Lower lobe of right lung (tissue), 2 donors: ENCODE data around the gene PDZD4. TPM values are rescaled to one million over a fixed set of nuclear protein-coding genes. Genes with fewer than 3 reads are reported as not detected.

Experiments used
- ATAC-seq, 2 donors: fragments of 200-7000 bp; cut with Tn5 transposase; one replicate each; pipeline ENCODE4 v1.9.1; 2020 to 2022; ENCODE audit warnings: mild to moderate bottlenecking in 2 of 2, moderate library complexity in 2 of 2
- DNase-seq: peaks from one replicate; pipeline ENCODE4 v3.0.0-alpha.2; 2020
- H3K27ac ChIP-seq: fragments of 200-600 bp; one replicate; pipeline ENCODE4 v1.8.0; 2022
- H3K27me3 ChIP-seq: fragments of 200-600 bp; one replicate; pipeline ENCODE4 v1.8.0; 2022; ENCODE audit warnings: low read depth
- H3K36me3 ChIP-seq: fragments of 200-600 bp; one replicate; pipeline ENCODE4 v1.8.0; 2022; ENCODE audit warnings: mild to moderate bottlenecking
- H3K4me1 ChIP-seq: fragments of 200-600 bp; one replicate; pipeline ENCODE4 v1.8.0; 2022
- H3K4me3 ChIP-seq: fragments of 200-600 bp; one replicate; pipeline ENCODE4 v1.8.0; 2022; ENCODE audit warnings: mild to moderate bottlenecking
- H3K9me3 ChIP-seq: fragments of 200-600 bp; one replicate; pipeline ENCODE4 v1.8.0; 2022
- CTCF ChIP-seq: fragments of 200-600 bp; IDR thresholded peaks from one replicate; pipeline ENCODE4 v1.8.0; 2022; ENCODE audit warnings: antibody characterized with exemption, mild to moderate bottlenecking
- intact Hi-C: fragments of 100-400 bp; cut with DNase I; formaldehyde crosslinking; loops from one replicate; pipeline ENCODE4 v1.11.0; 2022
- total RNA-seq: library from RNA; stranded (reverse); fragmentation: NEBNext Ultra II Directional; extraction: Animal tissue kit (Norgen Biotek cat#: 25700); gene quantifications from one replicate; pipeline ENCODE4 v1.2.1, GENCODE V29; 2021
- donor health status: DM: no; HTN: yes; CAD: no; lungs with severe emphysema.

PDZD4 gene
- total RNA-seq, 1 donor from 2014 or later = 8.5 TPM

DNA sequence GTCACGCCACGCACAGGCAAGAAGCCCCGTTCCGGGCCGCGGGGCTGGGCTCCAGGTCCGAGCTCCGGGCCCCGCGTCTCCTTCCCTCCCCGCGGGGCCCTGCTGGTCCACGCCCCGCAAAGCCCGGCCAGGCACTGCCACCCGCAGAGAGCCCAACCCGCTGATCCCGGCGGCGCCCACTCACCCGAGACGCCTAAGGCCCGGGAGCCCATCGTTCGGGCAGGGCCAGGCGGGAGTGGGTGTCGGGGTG, 870 bp downstream of the PDZD4 start:
- TF ChIP-seq CTCF = no peak
- intact Hi-C loops = no loop called here
- Histone ChIP-seq H3K4me3 (peak overlapping the region; percentile 43), H3K9me3 (no peaks in the 10 kb centered on the region), H3K27me3 (peaks cover 12% of the 10 kb centered on the region), H3K27ac (no peak overlapping the region), H3K4me1 (peaks cover 4% of the 10 kb centered on the region), H3K36me3 (no peaks in the 10 kb centered on the region)
- DNase-seq = no peak
- ATAC-seq = peak; percentile 15 to 36

DNA sequence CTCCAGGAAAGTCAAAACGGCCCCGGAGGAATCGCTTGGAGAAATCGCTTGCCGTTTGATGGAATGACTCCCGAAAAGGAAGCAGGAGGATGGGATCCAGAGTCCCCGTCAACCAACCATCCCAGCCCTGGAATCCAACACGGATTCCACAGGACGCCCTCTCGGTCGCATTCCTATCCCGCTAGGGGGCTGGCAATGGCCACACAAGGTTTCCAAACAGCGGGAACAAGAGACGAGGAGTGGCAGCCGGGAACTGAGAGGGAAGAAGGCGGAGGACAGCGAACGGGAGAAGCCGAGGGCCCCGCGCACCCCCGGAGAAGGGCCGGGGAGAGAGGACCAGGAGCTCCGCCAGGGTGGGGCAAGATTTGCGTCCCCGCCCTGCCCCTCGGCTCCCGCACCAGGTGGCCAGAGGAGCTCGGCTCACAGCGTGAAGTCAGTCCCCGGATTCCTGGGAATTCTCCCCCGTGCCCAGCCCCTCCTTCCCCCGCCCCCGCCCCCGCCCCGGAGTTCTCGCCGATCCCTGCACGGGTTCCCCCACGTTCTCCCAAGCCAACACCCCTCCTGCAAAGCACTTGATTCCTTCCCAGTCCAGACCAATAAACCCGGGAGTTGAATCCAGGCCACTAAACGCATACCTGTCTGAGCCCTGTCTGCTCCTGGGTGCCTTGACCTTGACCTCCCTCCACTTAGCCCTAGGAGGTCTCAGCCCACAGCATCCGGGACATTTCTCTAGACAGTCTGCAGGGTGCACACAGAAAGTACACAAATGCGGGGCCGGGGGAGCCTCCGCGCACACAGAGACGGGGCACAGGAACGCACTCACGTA, 1.4 kb downstream of the PDZD4 start:
- peak overlapping the region; percentile 43 for H3K4me3 ChIP-seq
- H3K27ac ChIP-seq = no peak overlapping the region
- intact Hi-C loops = no loop called here
- no peak for DNase-seq
- ATAC-seq = peak in 1 of 2 donors; percentile 15
- H3K27me3 ChIP-seq = peaks cover 12% of the 10 kb centered on the region
- no peak for TF ChIP-seq CTCF
- peaks cover 4% of the 10 kb centered on the region for H3K4me1 ChIP-seq
- no peaks in the 10 kb centered on the region for H3K9me3 ChIP-seq
- H3K36me3 ChIP-seq = no peaks in the 10 kb centered on the region

- DNase-seq (no peak), ATAC-seq (no peak)
- Histone ChIP-seq H3K9me3 (no peaks in the 10 kb centered on the region), H3K27me3 (peaks cover 12% of the 10 kb centered on the region), H3K4me3 (peak overlapping the region; percentile 43), H3K27ac (no peak overlapping the region), H3K36me3 (no peaks in the 10 kb centered on the region), H3K4me1 (peaks cover 4% of the 10 kb centered on the region)
- intact Hi-C loops = no loop called here
- no peak for TF ChIP-seq CTCF
Measured at GRCh38 chrX:153828308-153828707, 2.0 kb downstream of the PDZD4 start.

GRCh38 chrX:153827903-153828302, 2.4 kb downstream of the PDZD4 start:
- Histone ChIP-seq H3K9me3 (no peaks in the 10 kb centered on the region), H3K27me3 (peaks cover 12% of the 10 kb centered on the region), H3K4me3 (no peak overlapping the region), H3K36me3 (no peaks in the 10 kb centered on the region), H3K4me1 (peaks cover 4% of the 10 kb centered on the region), H3K27ac (no peak overlapping the region)
- intact Hi-C loops = no loop called here
- no peak for TF ChIP-seq CTCF
- no peak for DNase-seq
- ATAC-seq = no peak

- intact Hi-C loops = no loop called here
- DNase-seq (no peak), ATAC-seq (no peak)
- Histone ChIP-seq H3K36me3 (no peaks in the 10 kb centered on the region), H3K27me3 (peaks cover 12% of the 10 kb centered on the region), H3K4me1 (peaks cover 4% of the 10 kb centered on the region), H3K27ac (no peak overlapping the region), H3K9me3 (no peaks in the 10 kb centered on the region), H3K4me3 (no peak overlapping the region)
- no peak for TF ChIP-seq CTCF
Measured at GRCh38 chrX:153827016-153827415, 3.3 kb downstream of the PDZD4 start.
